Thyroid gland (tissue), 4 donors: ENCODE results near the gene ZNF606. TPM values are rescaled to one million over a fixed set of nuclear protein-coding genes. Genes with fewer than 3 reads are reported as not detected.
A peak's percentile ranks its signal among the peaks of the same experiment; 100 is the strongest.

Source experiments
- DNase-seq, 2 donors: peaks; one replicate each; pipeline ENCODE4 v3.0.0-alpha.2; 2019
- H3K27ac ChIP-seq, 3 donors: fragments of 200-600 bp; sonication (generic); 1 replicate in 2 of 3; 2 replicates in 1 of 3; pipeline ENCODE4 v1.5.1; 2016 to 2019; ENCODE audit warnings: mild to moderate bottlenecking in 1 of 3, moderate library complexity in 1 of 3
- H3K27me3 ChIP-seq: fragments of 200-600 bp; sonication (generic); one replicate; pipeline ENCODE4 v1.5.1; 2019
- H3K36me3 ChIP-seq, 2 donors: fragments of 200-600 bp; sonication (generic); one replicate each; pipeline ENCODE4 v1.5.1; 2016 to 2019
- H3K4me1 ChIP-seq, 2 donors: fragments of 200-600 bp; sonication (generic); one replicate each; pipeline ENCODE4 v1.5.1; 2017 to 2019
- H3K4me3 ChIP-seq, 3 donors: fragments of 200-600 bp; sonication (generic); replicated peaks in 1 of 3; 1 replicate in 2 of 3; 2 replicates in 1 of 3; pipeline ENCODE4 v1.5.1; 2016; ENCODE audit warnings: mild to moderate bottlenecking in 1 of 3
- H3K9me3 ChIP-seq: fragments of 200-600 bp; sonication (generic); one replicate; pipeline ENCODE4 v1.5.1; 2017
- CTCF ChIP-seq, 6 experiments: fragments of 200-600 bp in 3 of 6; fragments of 450-650 bp in 3 of 6; sonication (generic) in 3 of 6; IDR thresholded peaks; one replicate each; pipeline ENCODE4 v1.5.1; 2016 to 2019; ENCODE audit warnings: antibody characterized with exemption in 6 of 6, mild to moderate bottlenecking in 2 of 6, inconsistent platforms in 1 of 6, moderate library complexity in 1 of 6
- POLR2A ChIP-seq, 2 donors: fragments of 450-650 bp; IDR thresholded peaks; one replicate each; pipeline ENCODE4 v1.6.1; 2017; ENCODE audit warnings: antibody characterized with exemption in 2 of 2, mild to moderate bottlenecking in 2 of 2, moderate library complexity in 1 of 2
- WGBS, 2 donors: methylation state at CpG; one replicate each; pipeline ENCODE4 v1.1.5; 2017; 5-methylcytosine and 5-hydroxymethylcytosine counted together
- intact Hi-C: fragments of 100-400 bp; cut with DNase I; formaldehyde crosslinking; loops from one replicate; pipeline ENCODE4 v1.15.1; 2023
- total RNA-seq, 4 donors: library from RNA; depleted of rRNA; stranded (reverse); fragments of >200 nt; gene quantifications; one replicate each; pipeline ENCODE4 v1.2.3, GENCODE V29; 2016

The ZNF606 gene
- total RNA-seq, 4 donors from 2014 or later = 30.2 to 60.4 (median 38.6) TPM

DNA sequence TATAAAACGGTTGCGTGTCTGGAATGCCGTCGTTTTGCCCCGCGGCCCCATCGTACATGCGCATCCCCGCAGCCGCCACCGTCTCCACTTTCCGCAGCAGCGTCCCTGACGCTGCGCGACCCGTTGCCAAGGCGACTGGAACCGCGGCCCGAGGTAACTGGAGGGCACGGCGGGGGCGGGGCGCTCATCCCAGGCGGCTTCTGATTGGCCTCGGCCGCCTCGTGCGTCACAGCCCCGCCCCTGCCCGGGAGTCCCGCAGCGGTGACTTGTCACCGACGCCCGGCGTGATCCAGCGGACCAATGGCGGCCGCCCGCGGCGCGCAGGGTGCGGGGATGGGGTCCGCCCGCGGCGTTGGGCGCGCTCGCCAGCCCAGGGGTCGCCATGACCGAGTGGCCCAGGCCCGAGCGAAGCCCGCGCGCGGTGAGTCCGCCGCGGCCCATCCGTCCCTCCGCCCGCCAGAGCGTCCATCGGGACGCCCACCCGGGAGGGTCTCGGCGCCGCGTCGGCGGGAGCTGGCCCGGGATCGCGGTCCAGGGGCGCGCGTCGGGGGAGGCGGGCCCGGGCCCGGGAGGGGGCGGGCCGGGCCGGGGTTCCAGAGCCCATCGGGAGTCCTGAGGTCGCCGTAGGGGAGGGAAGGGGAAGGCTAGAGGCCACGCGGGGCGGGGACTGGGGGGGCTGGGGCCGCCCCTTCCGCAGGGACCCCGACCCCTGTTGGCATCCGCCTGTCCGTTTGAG lies 31.3 kb upstream of the ZNF606 start, which contains the start of gene ZSCAN1:
Gene ZSCAN1 (plus strand): TSS at position 285 of the 736 bp plus-strand sequence. CDS start 3,812 bp downstream, outside the sequence.
- peak; percentile 99 for DNase-seq
- TF ChIP-seq POLR2A (IDR thresholded peaks at IDR 0.05) (peak in 1 of 2 donors; percentile 87), CTCF (IDR thresholded peaks at IDR 0.05) (peak in 1 of 6 experiments; percentile 20)
- H3K27me3 ChIP-seq = no peaks in the 10 kb centered on the region
- WGBS, 2 donors = 1 to 2% methylated on average over 14 to 23 of the region's 101 CpGs
- peak within 1 kb of the TSS in 1 of 3 donors; percentile 53 for H3K27ac ChIP-seq
- no peaks in the 10 kb centered on the region for H3K9me3 ChIP-seq
- H3K4me1 ChIP-seq = peaks cover 2 to 12% of the 10 kb centered on the region in 2 donors
- intact Hi-C loops = no loop called here
- no peaks in the 10 kb centered on the region for H3K36me3 ChIP-seq
- peak within 1 kb of the TSS in 2 of 3 donors; percentile 4 to 55 for H3K4me3 ChIP-seq

GRCh38 chr19:58024661-58025060 lies 22.0 kb upstream of the ZNF606 start:
- no peaks in the 10 kb centered on the region for H3K27me3 ChIP-seq
- TF ChIP-seq CTCF (IDR thresholded peaks at IDR 0.05) = no peak
- TF ChIP-seq POLR2A (IDR thresholded peaks at IDR 0.05) = no peak
- intact Hi-C loops = loop anchor here (5.0 kb wide), 1 partner anchor 133 kb away; no protein-coding TSS in a partner anchor
- WGBS, 2 donors = 91% methylated on average over 12 of the region's 12 CpGs
- H3K36me3 ChIP-seq = no peaks in the 10 kb centered on the region
- H3K27ac ChIP-seq = no peak overlapping the region
- no peak for DNase-seq
- no peak overlapping the region for H3K4me3 ChIP-seq
- no peaks in the 10 kb centered on the region for H3K4me1 ChIP-seq
- H3K9me3 ChIP-seq = no peaks in the 10 kb centered on the region

DNA sequence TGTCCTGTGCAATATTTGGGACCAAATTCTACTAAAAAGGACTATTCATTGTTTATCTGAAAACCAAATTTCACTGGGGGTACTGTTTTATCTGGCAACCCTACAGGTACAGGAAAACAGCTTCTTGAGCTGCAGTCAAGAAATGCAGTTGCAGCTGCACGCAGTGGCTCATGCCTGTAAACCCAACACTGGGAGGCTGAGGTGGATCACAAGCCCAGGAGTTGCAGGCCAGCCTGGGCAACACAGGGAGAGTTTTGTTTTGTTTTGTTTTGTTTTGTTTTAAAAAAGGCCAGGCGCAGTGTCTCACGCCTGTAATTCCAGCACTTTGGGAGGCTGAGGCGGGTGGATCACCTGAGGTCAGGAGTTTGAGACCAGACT lies 19.7 kb upstream of the ZNF606 start:
- no peak for DNase-seq
- Histone ChIP-seq H3K36me3 (no peaks in the 10 kb centered on the region), H3K4me1 (no peaks in the 10 kb centered on the region), H3K9me3 (no peaks in the 10 kb centered on the region), H3K4me3 (no peak overlapping the region), H3K27me3 (no peaks in the 10 kb centered on the region), H3K27ac (no peak overlapping the region)
- intact Hi-C loops = loop anchor here (5.0 kb wide), 1 partner anchor 135 kb away; no protein-coding TSS in a partner anchor
- no peak for TF ChIP-seq CTCF (IDR thresholded peaks at IDR 0.05)
- no peak for TF ChIP-seq POLR2A (IDR thresholded peaks at IDR 0.05)
- 55 to 74% methylated on average over 4 of the region's 4 CpGs for WGBS, 2 donors

GRCh38 chr19:58021541-58022282 lies 19.1 kb upstream of the ZNF606 start:
- WGBS, 2 donors = 40 to 47% methylated on average over 26 to 28 of the region's 30 CpGs

More at GRCh38 chr19:58021541-58022282, 19.1 kb upstream of the ZNF606 start:
- Histone ChIP-seq H3K36me3 (no peaks in the 10 kb centered on the region), H3K9me3 (no peaks in the 10 kb centered on the region), H3K27ac (no peak overlapping the region), H3K4me1 (no peaks in the 10 kb centered on the region), H3K4me3 (no peak overlapping the region), H3K27me3 (no peaks in the 10 kb centered on the region)
- DNase-seq = peak; percentile 73 to 80
- intact Hi-C loops = loop anchor here (5.0 kb wide), 1 partner anchor 136 kb away; no protein-coding TSS in a partner anchor
- no peak for TF ChIP-seq POLR2A (IDR thresholded peaks at IDR 0.05)
- peak; percentile 58 to 90 (median 84) for TF ChIP-seq CTCF (IDR thresholded peaks at IDR 0.05)
